K562 (cell line): Measurements from ENCODE around the gene ZNF775. TPM values are rescaled to one million over a fixed set of nuclear protein-coding genes. Genes with fewer than 3 reads are reported as not detected.

ENCODE experiments used
- ATAC-seq: fragments of 200-7000 bp; cut with Tn5 transposase; 3 replicates; pipeline ENCODE4 v1.9.1; 2020; ENCODE audit warnings: moderate library complexity
- BruUV-seq: library from RNA; stranded (reverse); fragments of 400-500 nt; replicated peaks from 2 replicates; lab custom pipeline; 2021; lab: Mats Ljungman, UMichigan
- CTCF ChIA-PET: fragments of 300-600 bp; formaldehyde crosslinking; extraction: SDS; loops from one replicate; lab custom pipeline; 2021; ENCODE audit warnings: low intra/inter-chr PET ratio; lab: Yijun Ruan, JAX
- POLR2A ChIA-PET: fragments of 300-600, 350-650 bp; sonication (Branson Sonifier 250); formaldehyde crosslinking; extraction: SDS; loops from one replicate; lab custom pipeline; 2021; ENCODE audit warnings: antibody characterized with exemption, inconsistent platforms; lab: Yijun Ruan, JAX
- DNase-seq, 4 experiments: peaks; one replicate each; pipeline versions ENCODE4 v3.0.0 to v3.0.0-alpha.2; 2011 to 2018; ENCODE audit warnings: low spot score in 3 of 4, mixed read lengths in 3 of 4; ENCODE audit errors: extremely low read depth in 1 of 4
- FAIRE-seq: peaks from 2 replicates; lab custom pipeline; 2011; peaks lifted over from hg19 to GRCh38; lab: Jason Lieb, UNC
- H2AFZ ChIP-seq: 2 replicates; pipeline ENCODE4 v1.6.0; 2011; ENCODE audit warnings: low read depth, low read length, control low read depth, inconsistent platforms
- H3K27ac ChIP-seq: fragments of 200-600 bp; 3 replicates; pipeline ENCODE4 v1.8.0; 2011; ENCODE audit warnings: low read depth, mild to moderate bottlenecking, control low read depth, inconsistent platforms, low read length, moderate library complexity, mixed read lengths; ENCODE audit errors: extremely low read depth
- H3K27me3 ChIP-seq, 2 experiments: fragments of 300-600 bp in 1 of 2; 2 replicates in 1 of 2; 3 replicates in 1 of 2; pipeline versions ENCODE4 v1.6.0 to v1.8.0; 2011; ENCODE audit warnings: inconsistent platforms in 2 of 2, low read length in 2 of 2, mild to moderate bottlenecking in 1 of 2, mixed read lengths in 1 of 2, moderate library complexity in 1 of 2; ENCODE audit not compliant: control insufficient read depth in 2 of 2, insufficient read depth in 2 of 2
- H3K36me3 ChIP-seq: fragments of 300-600 bp; 3 replicates; pipeline ENCODE4 v1.8.0; 2011; ENCODE audit warnings: mild to moderate bottlenecking, low read length, inconsistent platforms; ENCODE audit not compliant: control insufficient read depth, insufficient read depth
- H3K4me1 ChIP-seq, 2 experiments: fragments of 200-600 bp in 1 of 2; replicated peaks in 1 of 2; 2 replicates in 1 of 2; 3 replicates in 1 of 2; pipeline versions ENCODE4 v1.5.1 to v1.8.0; 2011; ENCODE audit warnings: inconsistent platforms in 2 of 2, low read length in 2 of 2, mild to moderate bottlenecking in 1 of 2, mixed read lengths in 1 of 2, moderate library complexity in 1 of 2; ENCODE audit not compliant: control insufficient read depth in 2 of 2, insufficient read depth in 2 of 2
- H3K4me2 ChIP-seq: 2 replicates; pipeline ENCODE4 v1.6.1; 2011; ENCODE audit warnings: low read length, control low read depth, inconsistent platforms, mixed read lengths; ENCODE audit not compliant: insufficient read depth
- H3K4me3 ChIP-seq: fragments of 200-600 bp; sonication (generic), shearing (Covaris generic); 2 replicates; pipeline ENCODE4 v1.5.1; 2016; ENCODE audit warnings: control low read depth, inconsistent platforms
- H3K79me2 ChIP-seq: fragments of 200-600 bp; 3 replicates; pipeline ENCODE4 v1.8.0; 2011; ENCODE audit warnings: low read length, inconsistent platforms; ENCODE audit not compliant: control insufficient read depth, insufficient read depth
- H3K9ac ChIP-seq, 2 experiments: 2 replicates each; pipeline versions ENCODE4 v1.6.0 to v1.6.1; 2011; ENCODE audit warnings: low read depth in 2 of 2, low read length in 2 of 2, control low read depth in 1 of 2, inconsistent platforms in 1 of 2, mild to moderate bottlenecking in 1 of 2, mixed read lengths in 1 of 2; ENCODE audit not compliant: insufficient read depth in 1 of 2
- H3K9me1 ChIP-seq: one replicate; pipeline ENCODE4 v1.6.0; 2011; ENCODE audit warnings: inconsistent platforms, mild to moderate bottlenecking, low read length, moderate library complexity; ENCODE audit not compliant: control insufficient read depth, insufficient read depth
- H3K9me3 ChIP-seq: replicated peaks from 2 replicates; pipeline ENCODE4 v1.5.1; 2011; ENCODE audit warnings: low read depth, low read length, inconsistent platforms; ENCODE audit not compliant: control insufficient read depth, insufficient read depth
- H4K20me1 ChIP-seq: replicated peaks from 2 replicates; pipeline ENCODE4 v1.6.1; 2011; ENCODE audit warnings: low read length, inconsistent platforms, mixed read lengths; ENCODE audit not compliant: control insufficient read depth, insufficient read depth
- ATF3 ChIP-seq, 2 experiments: fragments of 450-650 bp in 1 of 2; sonication (generic) in 1 of 2; formaldehyde crosslinking in 1 of 2; IDR thresholded peaks in 1 of 2; conservative IDR thresholded peaks in 1 of 2; 2 replicates each; pipeline versions ENCODE4 v1.6.1 to v1.8.1; 2016 to 2023; ENCODE audit warnings: mild to moderate bottlenecking in 2 of 2, moderate library complexity in 2 of 2, inconsistent platforms in 1 of 2, missing genetic modification reagents in 1 of 2
- ATF4 ChIP-seq: fragments of 450-650 bp; formaldehyde crosslinking; IDR thresholded peaks from 2 replicates; pipeline ENCODE4 v1.4.0; 2022; ENCODE audit warnings: mild to moderate bottlenecking, moderate library complexity
- CEBPG ChIP-seq, 3 experiments: fragments of 200-800 bp in 1 of 3; sonication (Bioruptor generic) in 1 of 3; sonication (generic) in 1 of 3; formaldehyde crosslinking in 1 of 3; IDR thresholded peaks in 2 of 3; conservative IDR thresholded peaks in 1 of 3; 2 replicates each; pipeline versions ENCODE4 v1.6.1 to v1.8.0; 2016 to 2022; ENCODE audit warnings: missing compliant biosample characterization in 2 of 3, missing genetic modification characterization in 2 of 3, mild to moderate bottlenecking in 1 of 3, missing genetic modification reagents in 1 of 3
- HDAC8 ChIP-seq: fragments of 450-650 bp; IDR thresholded peaks from 2 replicates; pipeline ENCODE4 v1.6.1; 2016; ENCODE audit warnings: mild to moderate bottlenecking, missing genetic modification characterization, moderate library complexity, missing compliant biosample characterization
- HMGXB4 ChIP-seq: sonication (generic); formaldehyde crosslinking; IDR thresholded peaks from 2 replicates; pipeline ENCODE4 v1.8.1; 2023; ENCODE audit warnings: mild to moderate bottlenecking, missing genetic modification reagents
- MAX ChIP-seq: sonication (generic); formaldehyde crosslinking; IDR thresholded peaks from 2 replicates; pipeline ENCODE4 v1.9.0; 2022; ENCODE audit warnings: mild to moderate bottlenecking, missing genetic modification reagents
- PTRF ChIP-seq: fragments of 450-650 bp; IDR thresholded peaks from 2 replicates; pipeline ENCODE4 v1.6.1; 2016; ENCODE audit warnings: mild to moderate bottlenecking, missing genetic modification characterization, missing compliant biosample characterization
- TEAD4 ChIP-seq, 2 experiments: sonication (generic) in 1 of 2; formaldehyde crosslinking in 1 of 2; IDR thresholded peaks; 2 replicates each; pipeline versions ENCODE4 v1.6.1 to v1.8.0; 2012 to 2022; ENCODE audit warnings: borderline replicate concordance in 1 of 2, inconsistent platforms in 1 of 2, low read length in 1 of 2, mild to moderate bottlenecking in 1 of 2, missing genetic modification reagents in 1 of 2
- XRCC5 ChIP-seq: fragments of 200-400 bp; formaldehyde crosslinking; IDR thresholded peaks from 2 replicates; pipeline ENCODE4 v1.6.1; 2017; ENCODE audit warnings: low read depth, mild to moderate bottlenecking, low read length
- YY1 ChIP-seq, 3 experiments: IDR thresholded peaks; 2 replicates each; pipeline ENCODE4 v1.6.1; 2011; ENCODE audit warnings: low read length in 2 of 3, mild to moderate bottlenecking in 2 of 3, moderate library complexity in 2 of 3, borderline replicate concordance in 1 of 3, control low read depth in 1 of 3, low read depth in 1 of 3; ENCODE audit not compliant: insufficient read depth in 3 of 3, insufficient replicate concordance in 2 of 3, control insufficient read depth in 1 of 3, insufficient read length in 1 of 3; ENCODE audit errors: extremely low read depth in 1 of 3
- ZNF146 ChIP-seq: IDR thresholded peaks from one replicate; pipeline ENCODE4 v1.6.1; 2018; ENCODE audit warnings: missing compliant biosample characterization; ENCODE audit not compliant: unreplicated experiment
- ZNF263 ChIP-seq: sonication (generic); formaldehyde crosslinking; IDR thresholded peaks from 2 replicates; pipeline ENCODE4 v1.8.0; 2022; ENCODE audit warnings: mild to moderate bottlenecking, missing genetic modification reagents, borderline replicate concordance
- ZNF699 ChIP-seq: fragments of 250-450 bp; sonication (Bioruptor Pico); IDR thresholded peaks from 2 replicates; pipeline ENCODE4 v1.8.0; 2021; ENCODE audit warnings: mild to moderate bottlenecking, moderate library complexity; ENCODE audit not compliant: insufficient replicate concordance
- WGBS: fragments of 100-300 bp; shearing (Covaris generic); methylation state at CpG from one replicate; pipeline ENCODE4 v1.1.6; 2016; ENCODE audit warnings: low coverage, mixed read lengths; ENCODE audit not compliant: insufficient coverage; ENCODE audit errors: missing lambda C conversion rate; 5-methylcytosine and 5-hydroxymethylcytosine counted together
- in situ Hi-C: fragments of 300-500 bp; cut with MboI; formaldehyde crosslinking; loops from 4 replicates; pipeline ENCODE4 v1.15.0; 2018; ENCODE audit warnings: inconsistent platforms, mixed read lengths
- intact Hi-C: fragments of 100-400 bp; cut with micrococcal nuclease; formaldehyde crosslinking; loops from 2 replicates; pipeline ENCODE4 v1.14.2; 2022
- polyA plus RNA-seq, 8 experiments: library from polyadenylated mRNA; depleted of rRNA in 4 of 8; stranded (reverse) in 5 of 8; unstranded in 3 of 8; fragments of >200 nt; fragmentation: Nextera tagmentation in 2 of 8; fragmentation: Illumina TruSeq in 1 of 8; extraction: Ambion mirVana in 2 of 8; extraction: Trizol in 1 of 8; gene quantifications; 2 replicates each; pipeline versions ENCODE4 v1.2.1 to v1.2.3, GENCODE V29; 2011 to 2014; ENCODE audit warnings: inconsistent platforms in 1 of 8, missing spikeins in 1 of 8
- total RNA-seq, 7 experiments: library from RNA; depleted of rRNA in 6 of 7; stranded (reverse); fragments of >200 nt in 6 of 7; fragmentation: Illumina TruSeq in 2 of 7; extraction: Trizol in 2 of 7; gene quantifications; 2 replicates each; pipeline versions ENCODE4 v1.2.1 to v1.2.3, GENCODE V29; 2011 to 2021; ENCODE audit warnings: low replicate concordance in 1 of 7

Gene ZNF775
- total and polyA plus RNA-seq, 9 of the 15 experiments (the other 6 are each of a cell fraction or from before 2014, with no cell fraction given), result 0.04 to 18.7 (median 4.9) TPM

- DNase-seq, result no peak
- FAIRE-seq, result no peak
- Histone ChIP-seq H3K27me3 (no peaks in the 10 kb centered on the region), H3K9me1 (peaks cover 10% of the 10 kb centered on the region), H3K27ac (peak overlapping the region; percentile 5; the same call in 1 of the 3 replicates), H3K79me2 (peaks cover 23% of the 10 kb centered on the region; the same call in 2 of the 3 replicates), H3K36me3 (peaks cover 18% of the 10 kb centered on the region; the same call in 2 of the 3 replicates), H3K4me2 (no peak overlapping the region), H2AFZ (no peak overlapping the region), H4K20me1 (no peaks in the 10 kb centered on the region), H3K4me3 (no peak overlapping the region), H3K9ac (no peak overlapping the region; a peak in 1 of 4 replicates), H3K4me1 (peaks cover 63 to 80% of the 10 kb centered on the region in 2 experiments), H3K9me3 (no peaks in the 10 kb centered on the region)
- ATAC-seq, result no peak
- ChIA-PET CTCF (no interaction called here), POLR2A (interaction anchor here (0.6 to 3.7 kb wide), 10 partner anchors 9 to 1543 kb away, joined by 3 to 20 read pairs (median 4); partner anchors contain the start of gene REPIN1)
- intact Hi-C loops, result loop anchor here (2.0 kb wide), 1 partner anchor 33 kb away; the partner anchor contains the start of gene REPIN1
- in situ Hi-C loops, result no loop called here
- no TSS peak for BruUV-seq
- 78% methylated on average over 7 of the region's 7 CpGs for WGBS
- no peak for TF ChIP-seq ZNF146 (CRISPR knock-in tag)
- TF ChIP-seq XRCC5, result no peak
- peak; percentile 90 for TF ChIP-seq CEBPG (CRISPR knock-in tag; IDR thresholded peaks at IDR 0.05)
- TF ChIP-seq CEBPG (tag; conservative IDR thresholded peaks at IDR 0.05 in 1 of 2, IDR thresholded peaks at IDR 0.05 in 1 of 2), result no peak
- TF ChIP-seq ZNF263 (CRISPR knock-in tag), result 0 out of 2 replicates have a peak, but pooled peaks have one; percentile 4
- TF ChIP-seq PTRF (tag), result no peak
- no peak for TF ChIP-seq ZNF699 (CRISPR knock-in tag)
- no peak for TF ChIP-seq TEAD4 (IDR thresholded peaks at IDR 0.05; ENCODE audit: low read length)
- TF ChIP-seq TEAD4 (CRISPR knock-in tag; IDR thresholded peaks at IDR 0.05; ENCODE audit: borderline replicate concordance), result no peak
- no peak for TF ChIP-seq MAX (CRISPR knock-in tag)
- no peak for TF ChIP-seq HMGXB4 (CRISPR knock-in tag)
- TF ChIP-seq ATF4 (CRISPR knock-in tag), result peak; percentile 52; the same call in 1 of the 2 replicates
- TF ChIP-seq ATF3 (IDR thresholded peaks at IDR 0.05), result 0 out of 2 replicates have a peak, but pooled peaks have one; percentile 56
- TF ChIP-seq ATF3 (CRISPR knock-in tag; conservative IDR thresholded peaks at IDR 0.05), result no peak
- peak in 1 of 3 experiments; percentile 51 for TF ChIP-seq YY1 (IDR thresholded peaks at IDR 0.05; ENCODE audit: borderline replicate concordance in 1 of 3, control insufficient read depth in 1 of 3, extremely low read depth in 1 of 3, insufficient read depth in 3 of 3, insufficient read length in 1 of 3, insufficient replicate concordance in 2 of 3, low read depth in 1 of 3, low read length in 2 of 3)
- TF ChIP-seq HDAC8 (tag), result no peak
Observed at GRCh38 chr7:150401861-150402631, 22.9 kb downstream of the ZNF775 start.
